CD8-positive, alpha-beta memory T cell (primary cell): ENCODE data around the gene NACC2. TPM values are rescaled to one million over a fixed set of nuclear protein-coding genes. Genes with fewer than 3 reads are reported as not detected.

ENCODE experiments used
- CTCF ChIA-PET: fragments of 350-600 bp; sonication (Branson Sonifier 250); formaldehyde crosslinking; loops from one replicate; lab custom pipeline; 2021; ENCODE audit warnings: antibody characterized with exemption; lab: Charles Lee
- POLR2A ChIA-PET: fragments of 350-600 bp; sonication (Branson Sonifier 250); formaldehyde crosslinking; loops from one replicate; lab custom pipeline; 2021; ENCODE audit warnings: antibody characterized with exemption; lab: Charles Lee
- DNase-seq, 5 donors: peaks; one replicate each; pipeline versions ENCODE4 v3.0.0 to v3.0.0-alpha.2; 2020 to 2022; ENCODE audit warnings: mixed read lengths in 1 of 5
- H3K27ac ChIP-seq: one replicate; pipeline ENCODE4 v1.7.0; 2013; ENCODE audit warnings: low read depth, mild to moderate bottlenecking, low read length, moderate library complexity
- H3K27me3 ChIP-seq: 2 replicates; pipeline ENCODE4 v1.7.0; 2013; ENCODE audit warnings: low read length, mild to moderate bottlenecking; ENCODE audit not compliant: insufficient read depth, poor library complexity, severe bottlenecking
- H3K36me3 ChIP-seq: 2 replicates; pipeline ENCODE4 v1.7.0; 2013; ENCODE audit warnings: mild to moderate bottlenecking, low read length, moderate library complexity; ENCODE audit not compliant: insufficient read depth
- H3K4me1 ChIP-seq: 2 replicates; pipeline ENCODE4 v1.7.0; 2013; ENCODE audit warnings: mild to moderate bottlenecking, low read length, moderate library complexity; ENCODE audit not compliant: insufficient read depth
- H3K4me3 ChIP-seq: 2 replicates; pipeline ENCODE4 v1.7.0; 2013; ENCODE audit warnings: mild to moderate bottlenecking, low read length
- H3K9me3 ChIP-seq: 2 replicates; pipeline ENCODE4 v1.7.0; 2013; ENCODE audit warnings: mild to moderate bottlenecking, low read length
- H3K27ac Mint-ChIP-seq, 8 donors: one replicate each; pipeline ENCODE4 v1.8.0; 2020 to 2021; ENCODE audit warnings: mixed read lengths in 8 of 8, mild to moderate bottlenecking in 6 of 8, inconsistent platforms in 3 of 8, moderate library complexity in 3 of 8
- H3K27me3 Mint-ChIP-seq, 2 donors: one replicate each; pipeline ENCODE4 v1.8.0; 2020 to 2021; ENCODE audit warnings: mixed read lengths in 2 of 2, mild to moderate bottlenecking in 1 of 2, moderate library complexity in 1 of 2
- H3K36me3 Mint-ChIP-seq, 3 donors: one replicate each; pipeline ENCODE4 v1.8.0; 2020 to 2021; ENCODE audit warnings: mixed read lengths in 3 of 3, inconsistent platforms in 1 of 3, mild to moderate bottlenecking in 1 of 3
- H3K4me1 Mint-ChIP-seq, 3 donors: one replicate each; pipeline ENCODE4 v1.8.0; 2020 to 2021; ENCODE audit warnings: mixed read lengths in 3 of 3, inconsistent platforms in 1 of 3, mild to moderate bottlenecking in 1 of 3
- H3K4me3 Mint-ChIP-seq, 7 donors: one replicate each; pipeline ENCODE4 v1.8.0; 2020 to 2021; ENCODE audit warnings: mixed read lengths in 7 of 7, mild to moderate bottlenecking in 6 of 7, moderate library complexity in 4 of 7, inconsistent platforms in 2 of 7
- H3K9me3 Mint-ChIP-seq, 5 donors: one replicate each; pipeline ENCODE4 v1.8.0; 2020 to 2022; ENCODE audit warnings: mixed read lengths in 5 of 5, mild to moderate bottlenecking in 3 of 5, moderate library complexity in 2 of 5, inconsistent platforms in 1 of 5
- polyA plus RNA-seq: library from polyadenylated mRNA; unstranded; fragments of 300-500 nt; fragmentation: Illumina TruSeq; gene quantifications from one replicate; pipeline ENCODE4 v1.2.3, GENCODE V29; 2021
- total RNA-seq, 2 experiments: library from RNA; stranded (reverse); gene quantifications; one replicate each; pipeline ENCODE4 v1.2.3, GENCODE V29; 2021

NACC2 gene
- total and polyA plus RNA-seq, 3 experiments from 2014 or later, result 2.9 to 9.1 (median 9.0) TPM

- Mint-ChIP-seq H3K36me3 (peaks cover 0 to 22% (median 0%) of the 10 kb centered on the region in 3 donors), H3K4me1 (peaks cover 4 to 13% (median 4%) of the 10 kb centered on the region in 3 donors), H3K27ac (peak overlapping the region in 4 of 8 donors; percentile 17 to 77 (median 57)), H3K9me3 (no peaks in the 10 kb centered on the region), H3K4me3 (peak overlapping the region in 1 of 7 donors; percentile 39), H3K27me3 (peaks cover 3 to 4% of the 10 kb centered on the region in 2 donors)
- Histone ChIP-seq H3K27me3 (no peaks in the 10 kb centered on the region), H3K9me3 (no peaks in the 10 kb centered on the region), H3K36me3 (no peaks in the 10 kb centered on the region), H3K27ac (no peak overlapping the region), H3K4me1 (peaks cover 8% of the 10 kb centered on the region), H3K4me3 (no peak overlapping the region)
- POLR2A ChIA-PET, result no interaction called here
- CTCF ChIA-PET, result no interaction called here
- DNase-seq, result no peak
These were observed 47.1 kb downstream of the NACC2 start for GRCh38 chr9:136047775-136048559.

- POLR2A ChIA-PET, result no interaction called here
These were observed 47.9 kb downstream of the NACC2 start for GRCh38 chr9:136047076-136047774.

GRCh38 chr9:136046554-136046920 lies 48.6 kb downstream of the NACC2 start:
- Histone ChIP-seq H3K27ac (no peak overlapping the region), H3K4me3 (no peak overlapping the region), H3K27me3 (no peaks in the 10 kb centered on the region), H3K4me1 (peaks cover 4% of the 10 kb centered on the region), H3K36me3 (no peaks in the 10 kb centered on the region), H3K9me3 (no peaks in the 10 kb centered on the region)
- no peak for DNase-seq
- Mint-ChIP-seq H3K36me3 (peaks cover 0 to 24% (median 0%) of the 10 kb centered on the region in 3 donors), H3K27ac (peak overlapping the region in 4 of 8 donors; percentile 23 to 77 (median 40)), H3K4me3 (no peak overlapping the region), H3K27me3 (no peaks in the 10 kb centered on the region), H3K4me1 (peaks cover 0 to 8% (median 0%) of the 10 kb centered on the region in 3 donors), H3K9me3 (no peaks in the 10 kb centered on the region)
- POLR2A ChIA-PET, result no interaction called here
- CTCF ChIA-PET, result no interaction called here

More at GRCh38 chr9:136047076-136047774, 47.9 kb downstream of the NACC2 start:
- no peaks in the 10 kb centered on the region for H3K9me3 Mint-ChIP-seq
- H3K36me3 Mint-ChIP-seq, result peaks cover 0 to 22% (median 0%) of the 10 kb centered on the region in 3 donors
- H3K4me3 Mint-ChIP-seq, result peak overlapping the region in 2 of 7 donors; percentile 39 to 68
- H3K4me1 ChIP-seq, result peaks cover 8% of the 10 kb centered on the region
- H3K27me3 ChIP-seq, result no peaks in the 10 kb centered on the region
- H3K9me3 ChIP-seq, result no peaks in the 10 kb centered on the region
- peaks cover 3 to 4% of the 10 kb centered on the region in 2 donors for H3K27me3 Mint-ChIP-seq
- H3K27ac Mint-ChIP-seq, result peak overlapping the region in 6 of 8 donors; percentile 17 to 77 (median 43)
- peak in 2 of 5 donors; percentile 29 to 43 for DNase-seq
- H3K4me1 Mint-ChIP-seq, result peaks cover 4 to 12% (median 4%) of the 10 kb centered on the region in 3 donors
- no peak overlapping the region for H3K27ac ChIP-seq
- CTCF ChIA-PET, result no interaction called here
- no peak overlapping the region for H3K4me3 ChIP-seq
- H3K36me3 ChIP-seq, result no peaks in the 10 kb centered on the region

GRCh38 chr9:136045595-136046553 lies 49.2 kb downstream of the NACC2 start:
- H3K9me3 Mint-ChIP-seq, result no peaks in the 10 kb centered on the region
- no peaks in the 10 kb centered on the region for H3K9me3 ChIP-seq
- no peak for DNase-seq
- no peak overlapping the region for H3K4me3 ChIP-seq
- peaks cover 0 to 27% (median under 1%) of the 10 kb centered on the region in 3 donors for H3K36me3 Mint-ChIP-seq
- POLR2A ChIA-PET, result no interaction called here
- no peaks in the 10 kb centered on the region for H3K27me3 ChIP-seq
- peaks cover 0 to 8% (median 0%) of the 10 kb centered on the region in 3 donors for H3K4me1 Mint-ChIP-seq
- no peaks in the 10 kb centered on the region for H3K36me3 ChIP-seq
- no peak overlapping the region for H3K4me3 Mint-ChIP-seq
- no peaks in the 10 kb centered on the region for H3K4me1 ChIP-seq
- CTCF ChIA-PET, result no interaction called here
- H3K27me3 Mint-ChIP-seq, result no peaks in the 10 kb centered on the region
- H3K27ac Mint-ChIP-seq, result no peak overlapping the region
- no peak overlapping the region for H3K27ac ChIP-seq

GRCh38 chr9:136044971-136045594 lies 50.0 kb downstream of the NACC2 start:
- H3K4me1 ChIP-seq, result no peaks in the 10 kb centered on the region
- POLR2A ChIA-PET, result no interaction called here
- H3K27ac ChIP-seq, result no peak overlapping the region
- H3K4me3 ChIP-seq, result no peak overlapping the region
- no peaks in the 10 kb centered on the region for H3K36me3 ChIP-seq
- Mint-ChIP-seq H3K4me3 (no peak overlapping the region), H3K36me3 (peaks cover 0 to 29% (median 8%) of the 10 kb centered on the region in 3 donors), H3K27ac (peak overlapping the region in 1 of 8 donors; percentile 14), H3K27me3 (no peaks in the 10 kb centered on the region), H3K9me3 (peaks cover 0 to 3% (median 0%) of the 10 kb centered on the region in 5 donors), H3K4me1 (peaks cover 0 to 8% (median 0%) of the 10 kb centered on the region in 3 donors)
- no peaks in the 10 kb centered on the region for H3K9me3 ChIP-seq
- no peak for DNase-seq
- CTCF ChIA-PET, result no interaction called here
- no peaks in the 10 kb centered on the region for H3K27me3 ChIP-seq

GRCh38 chr9:136044207-136044970 lies 50.7 kb downstream of the NACC2 start:
- Mint-ChIP-seq H3K4me1 (peaks cover 0 to 8% (median 0%) of the 10 kb centered on the region in 3 donors), H3K36me3 (peaks cover 4 to 31% (median 14%) of the 10 kb centered on the region in 3 donors), H3K4me3 (no peak overlapping the region), H3K9me3 (peaks cover 0 to 7% (median 5%) of the 10 kb centered on the region in 5 donors), H3K27ac (peak overlapping the region in 1 of 8 donors; percentile 11), H3K27me3 (no peaks in the 10 kb centered on the region)
- Histone ChIP-seq H3K27ac (no peak overlapping the region), H3K36me3 (no peaks in the 10 kb centered on the region), H3K9me3 (no peaks in the 10 kb centered on the region), H3K27me3 (no peaks in the 10 kb centered on the region), H3K4me3 (no peak overlapping the region), H3K4me1 (no peaks in the 10 kb centered on the region)
- CTCF ChIA-PET, result no interaction called here
- no peak for DNase-seq
- POLR2A ChIA-PET, result no interaction called here
